CD4-positive, alpha-beta T cell treated with Interleukin-17A for 4 hours (primary cell): ENCODE data around the gene SEL1L.
"Not testable (repeated sequence)": the region's sequence is repeated elsewhere in the genome, so short reads cannot be mapped to it uniquely, and the experiment has no call there.

ENCODE experiments used
- DNase-seq: peaks from one replicate; pipeline ENCODE4 v3.0.0-alpha.2; 2020; ENCODE audit warnings: mixed read lengths

The SEL1L gene

DNA sequence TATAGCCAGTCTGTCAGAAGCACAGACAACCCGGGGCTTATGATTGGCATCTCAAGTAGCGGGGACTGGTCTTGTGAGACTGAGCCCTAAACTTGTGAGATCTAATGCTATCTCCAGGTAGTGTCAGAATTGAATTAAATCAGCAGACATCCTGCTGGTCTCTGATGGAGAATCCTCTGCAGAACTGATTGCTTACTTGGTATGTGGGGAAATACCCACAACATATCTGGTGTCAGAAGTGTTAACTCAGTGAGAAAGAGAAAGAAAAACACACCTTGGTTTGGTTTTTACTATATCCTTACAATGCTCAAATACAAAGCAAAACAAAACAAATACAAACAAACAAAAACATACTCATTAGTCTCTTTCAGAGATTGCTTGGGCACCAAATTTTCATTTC, 10.0 kb downstream of the SEL1L start:
- no peak for DNase-seq

DNA sequence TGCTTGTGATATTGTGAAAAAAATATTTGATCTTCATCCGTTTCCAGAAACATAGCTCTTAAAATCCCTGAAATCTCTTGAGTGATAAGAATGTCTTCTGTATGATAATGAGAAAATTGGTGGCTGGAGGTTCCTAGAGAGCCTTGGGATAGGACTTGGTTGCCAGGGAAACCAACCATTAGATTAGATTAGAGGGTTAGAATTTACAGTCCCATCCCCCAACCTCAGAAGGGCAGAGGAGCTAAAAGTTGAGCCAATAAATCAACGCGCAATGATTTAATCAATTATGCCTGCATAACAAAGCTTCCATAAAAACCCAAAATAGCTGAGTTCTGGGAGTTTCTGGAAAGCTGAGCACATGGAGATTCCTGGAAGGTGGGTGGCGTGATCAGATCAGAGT, 10.6 kb downstream of the SEL1L start:
- DNase-seq: no peak

DNA sequence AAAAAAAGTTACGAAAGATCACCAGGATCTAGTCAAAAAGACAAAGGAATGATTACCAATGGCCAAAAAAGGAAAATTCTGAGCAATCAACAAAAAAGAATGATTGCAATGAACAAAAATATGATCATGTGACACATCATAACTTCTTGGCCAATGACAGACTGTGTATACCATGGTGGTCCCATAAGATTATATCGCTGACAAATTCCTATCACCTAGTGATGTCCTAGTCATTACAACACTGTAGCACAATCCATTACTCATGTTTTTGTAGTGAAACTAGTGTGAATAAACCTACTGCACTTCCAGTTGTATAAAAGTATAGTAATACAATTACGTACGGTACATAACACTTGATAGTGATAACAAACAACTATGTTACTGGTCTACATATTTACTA, 12.3 kb downstream of the SEL1L start:
- no peak for DNase-seq

DNA sequence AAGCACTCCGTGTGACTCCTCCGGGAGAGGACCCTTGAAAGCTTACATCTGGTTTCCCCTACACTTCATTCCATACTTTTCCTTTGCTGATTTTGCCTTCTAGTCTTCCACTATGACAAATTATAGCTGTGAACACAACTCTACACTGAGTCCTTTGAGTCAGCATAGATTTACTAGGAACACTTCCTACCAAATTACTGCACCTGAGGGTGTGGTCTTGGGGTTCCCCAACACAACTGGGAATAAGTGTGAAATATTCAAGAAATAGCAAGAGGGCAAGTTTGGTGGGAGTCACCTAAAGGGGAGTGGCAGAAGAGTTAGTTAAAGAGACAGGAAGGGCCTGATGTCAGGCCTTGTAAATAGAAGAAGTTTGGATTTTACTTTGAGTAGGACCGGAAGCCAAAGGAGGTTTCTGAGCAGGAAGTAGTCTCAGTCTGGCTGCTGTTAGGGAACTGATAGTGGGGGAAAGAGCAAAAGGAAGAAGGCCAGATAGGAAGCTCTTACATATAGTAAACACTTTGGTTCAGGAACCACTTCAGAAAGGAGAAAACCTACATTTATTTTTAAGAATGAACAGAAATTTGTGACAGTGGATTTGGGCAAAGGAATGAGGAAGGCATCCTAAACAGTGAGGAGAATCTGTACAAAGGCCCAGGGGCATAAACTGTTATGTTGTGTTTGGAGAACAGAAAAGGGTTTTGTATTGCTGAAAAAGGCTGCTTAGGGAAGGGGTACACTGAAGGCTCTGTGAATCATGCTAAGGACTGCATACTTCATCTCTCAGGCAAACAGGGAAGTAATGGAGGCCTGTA, 14.2 kb downstream of the SEL1L start:
- peak; percentile 9 for DNase-seq

DNA sequence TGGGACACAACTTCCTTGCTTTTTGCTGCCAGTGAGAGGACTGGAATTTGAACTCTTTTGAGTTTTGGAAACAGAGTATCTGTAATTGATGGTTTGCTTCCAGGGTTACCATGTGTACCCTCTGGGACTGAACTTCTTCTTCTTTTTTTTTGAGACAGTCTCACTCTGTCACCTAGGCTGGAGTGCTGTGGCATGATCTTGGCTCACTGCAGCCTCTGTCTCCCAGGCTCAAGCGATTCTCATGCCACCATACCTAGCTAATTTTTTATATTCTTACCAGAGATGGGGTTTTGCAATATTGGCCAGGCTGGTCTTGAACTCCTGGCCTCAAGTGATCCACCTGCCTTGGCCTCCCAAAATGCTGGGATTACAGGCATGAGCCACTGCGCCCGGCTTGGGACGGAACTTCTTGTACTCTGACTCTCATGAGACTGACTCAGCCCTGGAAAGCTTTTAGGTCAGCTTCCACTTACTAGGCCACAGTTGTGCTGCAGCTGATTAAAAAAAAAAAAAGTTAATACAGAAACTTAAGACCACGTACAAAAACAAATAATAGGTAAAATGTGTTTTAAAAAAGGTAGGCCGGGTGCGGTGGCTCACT, 15.8 kb downstream of the SEL1L start:
- DNase-seq: no peak

DNA sequence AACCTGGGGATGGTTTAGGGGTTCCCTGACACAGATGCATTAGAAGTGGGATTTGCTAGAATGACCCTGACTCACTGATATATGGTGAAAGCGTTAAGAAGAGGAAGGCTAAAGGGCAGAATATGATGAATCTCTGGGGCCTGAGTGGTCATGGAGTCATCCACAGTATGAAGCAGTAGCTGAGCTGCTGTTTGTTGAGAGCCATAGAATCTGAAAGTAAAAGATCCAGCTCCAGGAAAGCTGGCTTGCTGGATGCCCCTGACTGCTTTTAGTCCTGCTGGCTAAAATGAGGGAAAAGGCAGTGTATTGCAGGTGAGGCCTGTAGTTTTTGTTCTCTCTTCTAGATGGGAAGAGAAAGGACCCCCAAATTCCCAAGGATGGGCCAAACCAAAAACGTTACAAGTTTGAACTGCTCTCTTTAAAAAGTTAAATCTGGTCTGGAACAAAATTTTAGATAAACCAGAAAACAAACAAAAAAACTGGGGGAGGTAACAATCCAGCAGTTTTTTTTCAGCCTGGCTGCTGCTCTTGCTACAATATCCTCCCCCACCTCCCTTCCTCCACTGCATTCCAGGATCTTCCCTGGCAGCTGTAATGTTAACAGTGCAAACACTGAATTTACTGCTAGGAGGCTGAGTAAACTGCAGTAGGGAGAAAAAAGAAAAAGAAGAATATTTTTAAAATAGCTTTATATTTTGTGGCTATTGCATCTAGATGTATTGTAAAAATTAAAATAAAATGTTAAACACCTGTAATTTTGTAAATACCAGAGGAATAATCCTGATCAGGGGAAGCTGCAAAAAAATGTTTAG, 16.5 kb downstream of the SEL1L start:
- DNase-seq: no peak

DNA sequence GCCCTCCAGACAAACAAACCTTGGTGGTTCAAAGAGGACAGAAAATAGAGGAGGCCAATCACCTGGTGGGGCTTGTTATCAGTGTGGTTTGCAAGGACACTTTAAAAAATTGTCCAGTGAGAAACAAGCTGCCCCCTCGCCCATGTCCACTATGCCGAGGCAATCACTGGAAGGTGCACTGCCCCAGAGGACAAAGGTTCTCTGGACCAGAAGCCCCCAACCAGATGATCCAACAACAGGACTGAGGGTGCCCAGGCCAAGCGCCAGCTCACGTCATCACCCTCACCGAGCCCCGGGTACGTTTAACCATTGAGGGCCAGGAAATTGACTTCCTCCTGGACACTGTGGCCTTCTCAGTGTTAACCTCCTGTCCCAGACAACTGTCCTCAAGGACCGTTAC, 17.7 kb downstream of the SEL1L start:
- DNase-seq: not testable (repeated sequence)

DNA sequence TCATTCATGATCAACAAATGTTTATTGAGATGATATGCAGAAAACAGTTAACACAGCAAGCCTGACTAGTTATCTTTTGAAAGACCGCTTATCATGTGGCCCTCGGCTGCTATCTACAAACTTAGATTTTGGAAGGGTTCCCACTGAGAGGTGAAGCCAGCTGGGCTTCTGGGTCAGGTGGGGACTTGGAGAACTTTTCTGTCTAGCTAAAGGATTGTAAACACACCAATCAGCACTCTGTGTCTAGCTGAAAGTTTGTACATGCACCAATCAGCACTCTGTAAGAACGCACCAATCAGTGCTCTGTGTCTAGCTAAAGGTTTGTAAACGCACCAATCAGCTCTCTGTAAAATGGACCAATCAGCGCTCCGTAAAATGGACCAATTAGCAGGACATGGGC, 20.8 kb downstream of the SEL1L start:
- DNase-seq: not testable (repeated sequence)

DNA sequence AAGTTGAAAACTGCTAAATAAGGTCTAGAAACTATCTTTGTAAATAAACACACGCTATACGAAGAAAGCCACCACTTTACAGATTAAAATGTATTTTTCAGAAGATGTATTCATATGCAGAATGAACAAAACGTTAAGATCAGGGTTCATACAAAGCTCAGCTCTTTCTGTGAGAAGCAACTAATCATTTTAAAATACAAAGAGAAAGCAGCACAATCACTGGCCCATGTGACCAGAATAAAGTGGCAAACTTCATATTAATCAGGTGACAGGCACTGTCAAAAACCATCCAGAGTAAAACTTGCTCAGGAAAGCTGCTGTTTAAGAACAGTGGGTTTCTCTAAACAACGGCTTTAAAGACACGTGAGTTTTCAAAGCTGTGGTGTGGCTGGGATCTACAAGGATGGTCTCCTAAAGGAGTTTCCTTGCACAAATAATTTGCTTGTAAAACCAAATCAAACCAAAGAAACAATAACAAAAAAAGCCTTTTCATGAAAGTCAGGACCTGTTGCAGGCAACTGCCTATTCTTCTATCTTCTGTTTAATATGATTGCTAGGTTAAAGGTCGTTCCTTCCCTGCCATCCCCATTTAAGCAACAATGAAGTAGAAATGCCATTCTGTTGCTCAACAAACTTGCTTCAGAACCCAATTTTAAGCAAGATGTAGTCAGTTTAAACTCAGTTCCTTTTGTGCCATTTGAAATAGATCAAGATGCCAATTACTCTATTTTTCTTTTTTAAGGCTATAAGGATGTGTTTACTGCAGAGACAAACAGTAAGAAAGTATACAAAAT, 22.3 kb downstream of the SEL1L start:
- no peak for DNase-seq

DNA sequence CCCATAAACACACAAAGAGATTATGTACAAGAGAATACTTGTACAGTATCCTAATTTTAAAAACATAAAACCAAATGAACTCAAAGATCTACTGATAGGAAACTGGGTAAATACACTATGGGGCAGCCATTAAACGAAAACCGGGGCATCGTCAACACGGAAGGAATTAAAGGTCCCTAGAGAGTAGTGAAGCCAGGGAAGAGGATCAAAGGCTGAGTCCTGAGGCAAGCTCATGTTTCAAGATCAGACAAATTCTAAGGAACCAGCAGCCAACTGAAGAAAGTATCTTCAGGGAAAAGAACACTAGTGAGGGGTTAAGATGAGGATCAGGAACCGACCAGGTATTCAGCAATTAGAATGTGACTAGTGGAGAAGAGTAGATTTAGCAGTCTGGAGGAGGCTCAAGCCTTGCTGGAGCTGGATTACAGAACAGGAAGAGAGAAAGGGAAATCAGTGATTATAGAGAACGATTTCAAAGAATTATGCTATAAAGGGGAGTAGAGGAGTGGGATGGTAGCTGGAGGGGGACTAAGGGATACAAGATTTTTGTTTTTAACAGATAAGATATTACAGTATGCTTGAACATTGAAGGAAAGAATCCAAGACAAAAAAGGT, 23.7 kb downstream of the SEL1L start:
- no peak for DNase-seq

DNA sequence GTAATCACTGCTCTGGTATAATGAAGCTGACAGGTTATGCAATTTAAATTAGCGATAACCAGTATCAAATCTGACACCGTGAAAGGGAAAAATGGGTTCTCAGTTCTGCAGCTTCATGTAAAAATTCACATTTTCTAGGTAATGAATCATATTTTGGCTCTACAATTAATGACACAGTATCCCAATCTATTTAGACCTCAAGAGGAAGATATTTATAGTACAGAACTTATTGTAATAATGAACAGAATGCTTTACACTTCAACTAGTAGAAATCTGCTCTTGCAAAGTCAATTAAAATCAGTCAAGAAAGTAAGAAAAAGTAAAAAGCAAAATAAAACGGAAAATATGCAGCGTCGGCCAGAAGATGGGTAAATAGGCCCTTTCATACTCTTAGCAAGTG, 24.3 kb downstream of the SEL1L start:
- DNase-seq: no peak

DNA sequence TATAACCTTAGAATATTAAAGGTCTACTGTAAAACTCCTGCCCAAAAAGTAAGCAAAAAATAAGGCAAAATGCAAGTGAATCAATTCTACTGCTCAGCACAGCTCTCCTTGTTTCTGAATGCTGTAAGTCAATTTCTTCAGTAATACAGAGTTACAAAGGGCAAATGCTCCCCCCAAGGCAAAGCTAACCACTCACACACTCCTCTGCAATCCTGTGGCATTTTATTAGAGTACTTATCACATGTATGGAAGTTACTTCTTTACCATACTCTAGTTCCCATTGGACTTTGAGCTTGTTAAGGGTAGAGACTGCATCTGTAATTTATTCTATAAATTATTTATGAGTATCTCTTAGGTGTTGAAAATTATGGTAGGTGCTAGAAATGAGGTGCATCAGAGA, 27.2 kb downstream of the SEL1L start:
- no peak for DNase-seq

DNA sequence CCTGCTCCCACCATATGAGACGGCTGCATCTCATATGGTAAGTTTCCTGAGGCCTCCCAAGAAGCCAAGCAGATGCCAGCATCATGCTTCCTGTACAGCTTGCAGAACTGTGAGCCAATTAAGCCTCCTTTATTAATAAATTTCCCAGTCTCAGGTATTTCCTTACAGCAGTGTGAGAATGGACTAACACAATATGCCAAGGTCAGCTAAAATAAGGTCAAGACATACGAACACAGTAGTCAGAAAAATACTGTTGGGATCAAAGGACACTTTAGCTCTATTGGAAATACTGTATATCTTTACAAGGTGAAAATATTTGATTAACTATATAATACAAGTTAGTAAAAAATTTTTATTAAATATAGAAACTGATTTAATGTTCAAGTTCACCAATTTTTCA, 28.8 kb downstream of the SEL1L start:
- no peak for DNase-seq

DNA sequence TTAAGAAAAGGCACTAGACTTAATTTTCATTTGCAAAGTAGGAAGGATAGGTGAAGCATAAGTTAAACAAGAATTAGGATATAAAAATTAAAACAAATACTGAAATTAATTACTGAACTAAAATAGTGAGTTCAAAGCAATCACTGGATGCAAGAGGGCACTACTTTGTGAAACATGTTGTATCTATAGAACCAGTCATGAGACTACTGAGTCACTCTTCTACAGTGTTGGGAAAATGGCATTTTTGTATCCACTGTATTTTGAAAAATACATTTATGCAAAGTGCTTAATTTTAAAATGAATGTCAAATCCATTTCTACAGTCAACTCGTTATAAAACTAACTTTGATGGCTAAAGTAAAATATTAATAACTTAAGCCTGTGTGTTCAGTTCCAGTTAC, 47.9 kb downstream of the SEL1L start:
- DNase-seq: no peak

DNA sequence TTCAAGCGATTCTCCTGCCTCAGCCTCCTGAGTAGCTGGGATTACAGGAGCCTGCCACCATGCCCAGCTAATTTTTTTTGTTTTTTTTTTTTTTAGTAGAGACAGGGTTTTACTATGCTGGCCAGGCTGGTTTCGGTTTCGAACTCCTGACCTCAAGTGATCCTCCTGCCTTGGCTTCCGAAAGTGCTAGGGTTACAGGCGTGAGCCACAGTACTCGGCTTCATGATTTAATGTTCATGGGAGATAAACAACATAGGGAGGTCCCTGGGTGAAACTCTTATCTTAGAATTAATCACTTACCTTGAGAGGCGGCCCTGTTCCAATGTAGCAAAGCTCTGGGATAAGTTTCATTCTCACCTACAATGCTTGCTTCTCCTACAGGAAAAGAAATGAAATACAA, 48.3 kb downstream of the SEL1L start:
- DNase-seq: peak; percentile 10

DNA sequence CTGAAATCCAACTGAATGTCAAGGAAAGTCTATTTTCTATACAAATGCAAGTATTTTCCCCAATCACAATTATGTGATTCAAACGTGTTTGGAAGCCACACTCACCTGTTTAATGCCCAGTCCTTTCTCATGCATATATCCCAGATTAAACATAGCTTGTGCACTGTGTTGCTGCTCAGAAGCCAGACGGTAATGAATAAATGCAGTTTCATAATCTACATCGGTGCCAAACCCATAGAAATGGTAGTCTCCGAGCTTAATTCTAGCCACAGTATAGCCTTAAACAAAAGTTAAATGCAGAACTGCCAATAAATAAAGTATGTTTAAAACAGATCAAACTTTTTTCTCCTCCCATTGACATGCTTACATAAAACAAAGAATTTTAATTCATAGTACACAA, 49.5 kb downstream of the SEL1L start:
- DNase-seq: no peak

DNA sequence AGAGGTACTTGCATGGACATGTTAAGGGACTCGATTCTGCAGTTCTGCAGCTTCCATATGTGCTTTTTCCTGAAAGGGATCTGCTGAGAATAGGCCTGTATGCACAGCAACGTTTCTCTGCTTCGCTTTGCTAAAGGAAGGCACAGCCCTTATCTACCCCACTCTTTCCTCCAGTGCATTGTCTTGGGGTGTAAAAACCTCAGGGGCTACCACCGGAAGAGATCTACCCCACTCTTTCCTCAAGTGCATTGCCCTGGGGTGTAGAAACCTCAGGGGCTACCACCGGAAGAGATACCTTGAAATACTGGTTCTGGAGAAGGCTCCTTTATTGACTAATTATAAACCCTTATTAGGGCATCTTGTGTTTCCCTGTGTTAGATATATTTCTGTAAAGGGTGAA, 52.9 kb downstream of the SEL1L start:
- DNase-seq: no peak

DNA sequence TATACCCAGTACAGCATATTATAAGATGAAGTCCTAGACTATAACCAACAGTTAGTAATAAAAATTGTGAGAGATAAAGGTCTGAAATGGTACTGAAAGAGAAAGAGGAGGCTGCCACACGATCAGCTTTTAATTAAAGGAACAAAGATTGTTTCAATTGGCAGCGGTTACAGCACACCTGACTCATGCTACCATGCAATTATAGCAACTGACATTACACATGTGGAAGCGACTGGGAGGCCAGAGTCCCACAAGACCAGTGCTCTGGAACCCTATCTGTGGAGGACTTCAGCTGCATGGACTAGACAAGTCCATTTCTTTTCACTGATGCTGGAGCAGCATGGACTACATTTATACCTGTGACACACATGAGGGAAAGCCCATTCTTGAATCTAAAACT, 55.2 kb downstream of the SEL1L start:
- DNase-seq: no peak

DNA sequence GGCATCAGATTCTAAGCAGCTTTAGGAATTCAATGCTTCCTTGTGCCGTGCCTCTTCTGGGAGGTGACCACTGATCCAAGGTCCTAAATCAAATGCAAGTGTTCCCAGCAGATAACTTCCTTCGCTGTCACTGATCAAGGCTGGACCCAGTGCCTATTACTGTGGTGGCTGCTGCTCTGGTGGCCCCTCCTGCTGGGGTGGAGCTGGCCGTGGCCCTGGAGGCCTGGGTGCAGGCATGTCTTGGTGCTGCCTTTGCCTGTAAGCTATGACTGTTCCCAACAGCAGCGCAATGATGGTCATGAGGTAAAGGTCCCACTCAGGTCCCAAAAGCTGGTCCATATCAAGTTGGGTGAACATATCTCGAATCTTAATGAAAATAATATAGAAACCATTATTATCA, 56.8 kb downstream of the SEL1L start:
- no peak for DNase-seq

DNA sequence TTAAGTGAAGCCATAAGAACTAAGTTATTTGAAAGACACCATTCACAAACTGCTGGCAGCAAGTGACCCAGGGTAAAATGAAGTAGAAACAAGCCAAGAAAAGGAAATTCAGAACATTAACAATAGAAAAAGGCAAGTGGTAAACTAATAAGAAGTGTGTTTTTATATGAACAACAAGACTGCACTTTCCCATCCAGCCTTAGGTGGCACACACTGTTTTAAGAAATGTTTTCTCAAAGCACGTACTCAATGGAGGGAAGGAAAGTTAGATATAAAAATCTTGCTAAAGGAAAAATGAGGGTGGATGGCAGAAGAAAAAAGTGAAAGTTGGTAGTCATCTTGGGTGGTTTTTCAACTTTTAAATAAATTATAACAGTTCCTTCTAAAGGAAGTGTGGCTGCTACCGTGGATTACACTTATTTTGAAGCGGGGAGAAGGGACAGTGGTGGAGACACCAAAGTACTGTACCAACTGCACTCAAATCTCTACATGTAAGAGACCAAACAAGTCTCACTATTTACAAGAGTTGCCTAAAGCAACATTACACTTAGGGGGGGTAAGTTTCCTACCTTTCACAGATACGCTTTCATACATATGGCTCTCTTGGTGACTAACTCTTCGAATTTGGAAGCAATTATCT, 58.8 kb downstream of the SEL1L start:
- DNase-seq: no peak

DNA sequence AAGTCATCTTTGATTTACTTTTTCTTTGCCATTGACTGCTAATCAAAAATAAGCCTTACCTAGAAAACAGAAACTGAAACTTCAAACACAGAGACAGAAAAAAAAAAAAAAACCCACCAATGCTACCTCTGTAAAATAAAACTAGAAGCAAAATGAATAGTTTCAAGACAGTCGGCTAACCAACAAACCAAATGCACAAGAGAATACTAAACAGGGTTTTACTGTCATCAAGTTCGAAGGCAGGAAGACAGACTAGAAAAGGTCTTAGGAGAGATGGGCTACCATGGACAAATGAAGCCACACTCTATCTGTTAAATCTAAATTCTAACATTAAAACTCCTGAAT, 59.5 kb downstream of the SEL1L start:
- DNase-seq: no peak

DNA sequence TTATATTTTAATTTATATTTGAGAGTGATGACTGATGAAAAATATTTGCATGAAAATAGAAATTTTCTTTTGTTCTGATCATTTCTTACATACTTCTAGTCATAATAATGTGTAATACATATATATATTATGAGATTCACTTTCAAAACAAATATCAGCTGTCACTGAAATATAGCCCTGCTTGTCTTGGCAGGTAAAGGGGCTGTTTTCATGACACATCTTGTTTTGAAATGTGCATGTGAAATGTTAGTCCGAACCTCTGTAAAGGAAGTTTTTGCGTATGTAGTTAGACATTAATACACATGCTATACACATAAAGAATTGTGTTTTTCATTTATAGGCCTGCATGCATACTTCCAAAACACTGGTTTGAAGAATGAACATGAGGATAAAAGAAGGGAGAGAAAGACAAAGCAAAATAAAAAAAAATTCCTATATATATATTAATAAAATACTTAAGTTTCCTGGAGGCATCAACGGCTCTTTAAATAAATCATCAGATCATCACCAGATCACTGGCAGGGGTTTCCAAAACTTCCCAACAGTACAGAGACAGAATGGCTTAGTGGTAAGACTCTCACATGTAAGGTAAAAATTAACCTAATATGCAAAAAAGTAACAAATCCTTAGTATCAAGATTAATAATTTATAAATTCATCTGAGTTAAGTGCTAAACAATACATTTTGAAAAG, 60.1 kb downstream of the SEL1L start:
- no peak for DNase-seq
